ENCODE measurements around the gene ITSN1.
"Not testable (repeated sequence)": the region's sequence is repeated elsewhere in the genome, so short reads cannot be mapped to it uniquely, and the experiment has no call there.

The ITSN1 gene

GRCh38 chr21:33642027-33642895 lies at the start of gene ITSN1:
Gene ITSN1, plus strand, starts transcription at chr21:33642501. Its CDS starts 76,328 bp downstream, at chr21:33718829.
- Histone ChIP-seq H3K4me3 (ENCODE audit: low read depth in 1 of 2, low read length in 1 of 2) (peak within 1 kb of the TSS; percentile 79 to 96), H3K27me3 (peaks cover 19% of the 10 kb centered on the region), H3K36me3 (peaks cover 4% of the 10 kb centered on the region), H3K9me3 (no peaks in the 10 kb centered on the region), H3K27ac (peak within 1 kb of the TSS; percentile 90), H3K4me1 (ENCODE audit: control insufficient read depth in 1 of 2, insufficient read depth in 1 of 2, low read depth in 1 of 2, low read length in 1 of 2) (peaks cover 28 to 32% of the 10 kb centered on the region in 2 experiments)
- TF ChIP-seq, protein P1, sequence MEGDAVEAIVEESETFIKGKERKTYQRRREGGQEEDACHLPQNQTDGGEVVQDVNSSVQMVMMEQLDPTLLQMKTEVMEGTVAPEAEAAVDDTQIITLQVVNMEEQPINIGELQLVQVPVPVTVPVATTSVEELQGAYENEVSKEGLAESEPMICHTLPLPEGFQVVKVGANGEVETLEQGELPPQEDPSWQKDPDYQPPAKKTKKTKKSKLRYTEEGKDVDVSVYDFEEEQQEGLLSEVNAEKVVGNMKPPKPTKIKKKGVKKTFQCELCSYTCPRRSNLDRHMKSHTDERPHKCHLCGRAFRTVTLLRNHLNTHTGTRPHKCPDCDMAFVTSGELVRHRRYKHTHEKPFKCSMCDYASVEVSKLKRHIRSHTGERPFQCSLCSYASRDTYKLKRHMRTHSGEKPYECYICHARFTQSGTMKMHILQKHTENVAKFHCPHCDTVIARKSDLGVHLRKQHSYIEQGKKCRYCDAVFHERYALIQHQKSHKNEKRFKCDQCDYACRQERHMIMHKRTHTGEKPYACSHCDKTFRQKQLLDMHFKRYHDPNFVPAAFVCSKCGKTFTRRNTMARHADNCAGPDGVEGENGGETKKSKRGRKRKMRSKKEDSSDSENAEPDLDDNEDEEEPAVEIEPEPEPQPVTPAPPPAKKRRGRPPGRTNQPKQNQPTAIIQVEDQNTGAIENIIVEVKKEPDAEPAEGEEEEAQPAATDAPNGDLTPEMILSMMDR (IDR thresholded peaks at IDR 0.05): peak; percentile 17

DNA sequence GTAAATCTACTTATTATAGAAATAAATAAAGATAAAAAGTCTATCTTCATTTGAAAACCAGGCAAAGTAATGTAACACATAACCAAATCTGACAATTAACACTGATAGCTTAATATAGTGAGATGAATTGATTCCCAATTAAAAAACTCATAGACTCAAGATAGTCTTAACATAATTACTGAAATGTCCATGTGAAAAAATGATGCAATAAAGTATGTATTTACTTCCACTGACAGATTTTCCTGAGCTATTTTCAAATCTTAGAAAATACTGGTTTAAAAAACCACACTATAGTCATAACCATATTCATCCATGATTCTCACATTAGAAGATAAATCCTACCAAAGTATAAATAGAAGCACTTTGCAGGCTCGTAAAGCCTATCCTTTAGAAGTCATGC lies 44.2 kb upstream of the ITSN1 start:
- H3K36me3 ChIP-seq: peaks cover 82% of the 10 kb centered on the region
- TF ChIP-seq, protein P1 (IDR thresholded peaks at IDR 0.05): no peak

DNA sequence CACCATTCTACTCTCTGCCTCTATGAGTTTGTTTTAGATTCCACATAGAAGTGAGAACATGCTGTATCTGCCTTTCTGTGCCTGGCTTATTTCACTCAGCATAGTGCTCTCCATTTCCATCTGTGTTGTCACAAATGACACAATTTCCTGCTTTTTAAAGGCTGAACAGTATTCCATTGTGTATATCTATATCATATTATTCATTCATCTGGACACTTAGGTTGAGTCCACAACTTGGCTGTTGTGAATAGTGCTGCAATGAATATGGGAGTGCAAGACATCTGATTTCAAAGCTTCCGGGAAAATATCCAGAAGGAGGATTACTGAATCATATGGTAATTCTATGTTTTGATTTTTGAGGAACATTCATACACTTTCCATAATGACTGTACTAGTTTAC lies 33.7 kb upstream of the ITSN1 start:
- peaks cover 57% of the 10 kb centered on the region for H3K36me3 ChIP-seq

More for the DNA sequence above, 44.2 kb upstream of the ITSN1 start:
- Histone ChIP-seq H3K27ac (no peak overlapping the region), H3K27me3 (no peaks in the 10 kb centered on the region), H3K4me3 (ENCODE audit: low read depth in 1 of 2, low read length in 1 of 2) (no peak overlapping the region), H3K9me3 (no peaks in the 10 kb centered on the region), H3K4me1 (ENCODE audit: control insufficient read depth in 1 of 2, insufficient read depth in 1 of 2, low read depth in 1 of 2, low read length in 1 of 2) (no peaks in the 10 kb centered on the region)

GRCh38 chr21:33611006-33611744 lies 31.1 kb upstream of the ITSN1 start:
- Histone ChIP-seq H3K4me3 (ENCODE audit: low read depth in 1 of 2, low read length in 1 of 2) (no peak overlapping the region), H3K4me1 (ENCODE audit: control insufficient read depth in 1 of 2, insufficient read depth in 1 of 2, low read depth in 1 of 2, low read length in 1 of 2) (no peaks in the 10 kb centered on the region), H3K36me3 (peaks cover 71% of the 10 kb centered on the region), H3K27me3 (no peaks in the 10 kb centered on the region), H3K27ac (no peak overlapping the region), H3K9me3 (no peaks in the 10 kb centered on the region)
- TF ChIP-seq, protein P1 (IDR thresholded peaks at IDR 0.05): no peak

More for the DNA sequence above, 33.7 kb upstream of the ITSN1 start:
- Histone ChIP-seq H3K4me3 (ENCODE audit: low read depth in 1 of 2, low read length in 1 of 2) (no peak overlapping the region), H3K9me3 (no peaks in the 10 kb centered on the region), H3K4me1 (ENCODE audit: control insufficient read depth in 1 of 2, insufficient read depth in 1 of 2, low read depth in 1 of 2, low read length in 1 of 2) (no peaks in the 10 kb centered on the region), H3K27ac (no peak overlapping the region), H3K27me3 (no peaks in the 10 kb centered on the region)
- TF ChIP-seq, protein P1 (IDR thresholded peaks at IDR 0.05): no peak

DNA sequence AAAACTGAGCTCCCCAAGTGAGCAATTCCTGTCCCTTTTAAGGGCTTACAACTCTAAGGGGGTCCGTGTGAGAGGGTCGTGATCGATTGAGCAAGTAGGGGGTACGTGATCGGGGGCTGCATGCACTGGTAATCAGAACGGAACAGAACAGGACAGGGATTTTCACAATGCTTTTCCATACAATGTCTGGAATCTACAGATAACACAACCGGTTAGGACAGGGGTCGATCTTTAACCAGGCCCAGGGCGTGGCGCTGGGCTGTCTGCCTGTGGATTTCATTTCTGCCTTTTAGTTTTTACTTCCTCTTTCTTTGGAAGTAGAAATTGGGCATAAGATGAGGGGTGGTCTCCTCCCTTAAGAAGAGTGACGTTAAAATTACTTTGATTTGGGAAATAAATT lies 24.7 kb upstream of the ITSN1 start:
- H3K27ac ChIP-seq; H3K27me3 ChIP-seq; H3K9me3 ChIP-seq; H3K4me3 ChIP-seq (ENCODE audit: low read depth in 1 of 2, low read length in 1 of 2): not testable (repeated sequence)
- H3K4me1 ChIP-seq (ENCODE audit: control insufficient read depth in 1 of 2, insufficient read depth in 1 of 2, low read depth in 1 of 2, low read length in 1 of 2): peaks cover 8 to 13% of the 10 kb centered on the region in 2 experiments
- peaks cover 50% of the 10 kb centered on the region for H3K36me3 ChIP-seq

GRCh38 chr21:33618407-33618806 lies 23.9 kb upstream of the ITSN1 start:
- H3K27me3 ChIP-seq: no peaks in the 10 kb centered on the region
- TF ChIP-seq, protein P1 (IDR thresholded peaks at IDR 0.05): no peak
- no peaks in the 10 kb centered on the region for H3K9me3 ChIP-seq
- no peak overlapping the region for H3K27ac ChIP-seq
- H3K4me3 ChIP-seq (ENCODE audit: low read depth in 1 of 2, low read length in 1 of 2): no peak overlapping the region
- peaks cover 47% of the 10 kb centered on the region for H3K36me3 ChIP-seq
- H3K4me1 ChIP-seq (ENCODE audit: control insufficient read depth in 1 of 2, insufficient read depth in 1 of 2, low read depth in 1 of 2, low read length in 1 of 2): peaks cover 8 to 13% of the 10 kb centered on the region in 2 experiments
